Activated CD8-positive, alpha-beta memory T cell treated with anti-CD3 and anti-CD28 coated beads, Interleukin-2, amount 50 U/mL, for 24 hours (primary cell): ENCODE results near the gene COL8A1.
"Not testable (repeated sequence)": the region's sequence is repeated elsewhere in the genome, so short reads cannot be mapped to it uniquely, and the experiment has no call there.

ENCODE experiments used
- DNase-seq: peaks from one replicate; pipeline ENCODE4 v3.0.0-alpha.2; 2020; ENCODE audit errors: extremely low read depth

Gene COL8A1

DNA sequence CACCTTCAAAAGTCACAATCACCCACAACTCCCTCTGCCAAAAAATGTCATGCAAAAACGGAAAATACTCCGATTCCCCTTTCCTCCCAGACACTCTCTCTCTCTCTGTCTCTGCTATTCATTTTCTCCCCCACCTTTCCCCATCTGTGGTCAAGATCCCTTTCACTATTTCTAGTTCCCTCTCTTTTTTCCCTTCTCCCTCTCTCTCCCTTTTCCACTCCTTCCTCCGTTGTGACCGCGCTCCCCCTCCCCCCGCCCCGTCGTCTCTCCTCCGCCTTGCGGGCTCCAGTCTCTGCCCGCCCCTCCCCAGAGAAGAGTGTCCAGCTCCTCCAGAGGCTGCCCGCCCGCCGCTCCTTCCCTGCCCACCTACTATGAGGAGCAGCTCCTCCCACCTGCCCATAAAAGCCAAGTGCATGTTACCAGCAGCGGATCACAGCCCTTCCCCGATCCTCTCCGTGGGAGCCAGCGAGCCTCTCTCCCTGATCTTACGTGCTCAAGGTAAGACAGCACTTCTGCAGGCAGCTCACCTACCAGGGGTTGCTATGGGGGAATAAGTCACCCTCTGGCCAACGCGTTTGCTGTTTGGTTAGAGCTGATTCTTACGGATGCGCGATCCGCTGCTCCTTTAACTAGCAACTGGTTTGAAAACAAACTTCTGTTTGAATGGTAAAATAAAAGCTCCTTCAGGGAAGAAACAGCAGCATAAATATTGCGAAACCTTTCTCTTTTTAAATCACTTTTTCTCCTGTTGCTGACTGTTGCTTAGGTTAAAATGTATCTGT lies at the start of gene COL8A1:
Gene COL8A1, plus strand, starts transcription at position 428 of the 782 bp plus-strand sequence. CDS start 152,089 bp downstream, outside the sequence.
- DNase-seq = no peak

DNA sequence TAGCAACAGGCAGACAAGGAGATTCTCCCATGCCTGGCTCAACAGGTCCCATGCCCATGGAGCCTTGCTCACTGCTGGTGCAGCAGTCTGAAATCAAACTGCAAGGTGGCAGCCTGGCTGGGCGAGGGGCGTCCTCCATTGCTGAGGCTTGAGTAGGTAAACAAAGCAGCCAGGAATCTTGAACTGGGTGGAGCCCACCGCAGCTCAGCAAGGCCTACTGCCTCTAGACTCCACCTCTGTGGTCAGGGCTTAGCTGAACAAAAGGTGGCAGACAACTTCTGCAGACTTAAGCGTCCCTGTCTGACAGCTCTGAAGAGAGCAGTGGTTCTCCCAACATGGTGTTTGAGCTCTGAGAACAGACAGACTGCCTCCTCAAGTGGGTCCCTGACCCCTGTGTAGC lies 49.2 kb upstream of the COL8A1 start:
- not testable (repeated sequence) for DNase-seq

DNA sequence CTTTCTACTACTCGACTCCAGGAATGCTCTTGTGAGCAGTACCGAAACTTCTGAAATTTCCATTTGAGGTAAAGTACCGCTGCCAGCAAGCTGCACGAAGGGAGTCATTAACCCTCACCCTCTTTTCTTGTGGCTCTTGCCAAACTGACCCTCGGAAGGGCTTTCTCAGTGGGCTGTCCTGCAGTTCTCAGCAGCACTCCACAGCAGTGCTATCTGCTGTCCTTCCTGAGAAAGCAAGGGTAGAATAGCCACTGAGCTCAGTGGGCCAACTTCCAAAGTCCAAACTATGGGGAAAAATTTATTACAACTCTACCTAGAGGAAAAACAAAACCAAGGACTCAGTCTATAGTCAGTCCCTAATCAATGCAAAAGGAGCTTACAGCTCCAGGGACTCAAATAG lies 38.5 kb upstream of the COL8A1 start:
- DNase-seq = no peak

DNA sequence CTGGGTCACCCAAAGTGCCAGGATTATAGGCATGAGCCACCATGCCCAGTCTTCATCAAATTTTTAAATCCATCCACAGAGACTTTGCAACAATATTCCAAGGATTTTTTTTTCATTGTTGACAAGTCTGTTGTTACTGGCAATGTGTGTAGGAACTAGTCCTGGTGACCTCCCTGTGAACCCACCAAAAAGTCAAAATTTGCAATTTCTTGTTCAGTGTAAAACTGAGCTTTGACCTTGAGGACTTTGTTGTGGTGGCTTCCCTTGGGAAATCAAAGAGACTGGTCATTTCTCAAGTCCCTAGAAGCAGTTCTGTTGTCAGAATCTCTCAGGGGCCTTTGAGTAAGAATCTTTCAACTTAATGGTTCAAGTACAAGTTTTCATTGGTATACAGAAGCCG lies 36.9 kb upstream of the COL8A1 start:
- DNase-seq = no peak

DNA sequence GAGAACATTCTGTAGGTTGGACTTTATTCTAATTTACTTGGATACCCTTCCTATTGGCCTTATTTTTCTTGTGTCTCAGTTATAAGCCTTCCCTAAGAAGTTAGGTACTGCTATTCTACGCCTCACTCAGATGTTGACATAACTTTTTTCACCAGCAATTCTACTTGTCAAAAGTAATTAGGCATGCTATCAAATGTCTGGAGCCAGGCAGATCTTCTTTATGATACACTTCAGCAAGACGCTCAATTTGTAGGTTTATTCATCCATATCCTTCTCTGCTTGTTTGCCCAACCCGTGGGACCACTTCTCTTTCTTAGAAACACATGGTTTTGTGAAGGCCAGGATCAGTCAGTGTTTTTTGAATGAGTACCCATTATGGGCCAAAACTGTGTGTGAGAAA lies 36.2 kb upstream of the COL8A1 start:
- DNase-seq = no peak

DNA sequence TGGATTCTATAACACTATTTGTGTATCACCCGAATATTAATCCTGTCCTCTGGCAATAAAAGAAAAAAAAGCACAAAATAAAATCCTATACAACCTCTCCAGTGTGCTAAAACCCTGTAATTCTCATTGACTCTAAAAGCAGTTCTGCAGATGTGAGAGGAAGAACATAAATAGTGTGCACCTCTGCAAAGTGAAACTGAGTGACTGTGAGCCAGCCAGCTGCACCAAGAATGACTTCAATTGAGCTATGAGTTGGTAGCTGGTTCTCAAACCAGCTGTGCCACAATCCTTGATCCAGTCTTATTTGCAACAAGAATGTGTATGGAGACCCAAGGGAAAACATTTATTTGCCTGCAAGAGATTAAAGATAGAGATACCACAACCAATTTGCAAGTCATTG lies 31.2 kb upstream of the COL8A1 start:
- no peak for DNase-seq

DNA sequence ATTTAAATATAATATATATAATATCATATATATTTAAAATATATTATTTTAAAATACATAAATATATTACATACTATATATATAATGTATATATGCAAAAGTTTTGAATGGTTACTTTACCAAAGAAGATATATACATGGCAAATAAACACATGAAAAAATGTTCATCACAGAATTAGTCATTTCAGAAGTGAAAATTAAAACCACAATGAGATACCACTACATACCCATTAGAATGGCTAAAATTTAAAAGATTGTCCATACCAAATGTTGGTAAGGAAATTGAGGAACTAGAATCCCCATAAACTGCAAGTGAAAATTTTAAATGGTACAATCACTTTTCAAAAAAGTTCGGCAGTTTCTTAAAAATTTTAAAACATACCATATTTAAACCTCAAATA lies 23.6 kb upstream of the COL8A1 start:
- no peak for DNase-seq

DNA sequence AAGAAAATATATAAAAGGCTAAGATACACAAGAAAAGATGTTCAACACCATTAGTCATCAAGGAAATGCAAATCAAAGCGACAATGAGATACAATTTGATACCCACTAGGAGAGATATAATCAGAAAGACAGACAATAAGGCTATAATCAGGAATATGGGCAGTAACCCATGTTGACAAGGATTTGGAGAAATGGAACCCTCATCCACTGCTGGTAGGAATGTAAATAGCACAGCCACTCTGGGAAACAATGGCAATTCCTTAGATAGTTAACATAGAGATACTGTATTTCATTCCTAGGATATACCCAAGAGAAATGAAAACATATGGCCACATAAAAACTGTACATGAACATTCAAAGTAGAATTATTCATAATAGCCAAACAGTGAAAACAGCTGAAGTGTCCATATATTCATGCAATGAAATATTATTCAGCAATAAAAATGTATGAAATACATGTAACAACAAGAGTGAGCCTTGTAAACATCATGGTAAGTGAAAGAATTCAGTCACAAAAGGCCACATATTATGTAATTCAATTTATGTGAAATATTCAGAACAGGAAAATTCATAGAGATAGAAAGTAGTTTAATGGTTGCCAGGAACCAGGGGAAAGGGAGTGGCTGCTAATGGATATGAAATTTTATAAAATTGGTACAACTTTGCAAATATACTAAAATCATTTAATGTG lies 18.2 kb upstream of the COL8A1 start:
- DNase-seq = no peak

DNA sequence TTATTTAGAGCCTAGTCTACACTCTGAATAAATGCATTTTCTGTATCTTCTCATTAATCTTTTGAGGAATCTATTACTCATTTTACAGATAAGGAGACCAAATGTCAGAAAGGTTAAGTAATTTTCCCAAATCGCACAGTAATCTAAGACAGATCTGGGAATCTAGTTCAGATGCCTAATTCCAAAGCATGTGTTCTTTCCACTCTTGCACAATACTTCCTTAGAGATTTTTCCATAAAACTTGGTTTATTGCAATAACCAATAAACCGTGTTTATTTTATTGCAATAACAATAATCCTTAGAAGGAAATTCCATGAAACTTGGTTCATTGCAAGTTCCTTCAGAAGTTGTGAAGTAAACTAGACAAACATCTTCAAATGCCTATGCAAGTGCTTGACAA lies 17.4 kb upstream of the COL8A1 start:
- no peak for DNase-seq

DNA sequence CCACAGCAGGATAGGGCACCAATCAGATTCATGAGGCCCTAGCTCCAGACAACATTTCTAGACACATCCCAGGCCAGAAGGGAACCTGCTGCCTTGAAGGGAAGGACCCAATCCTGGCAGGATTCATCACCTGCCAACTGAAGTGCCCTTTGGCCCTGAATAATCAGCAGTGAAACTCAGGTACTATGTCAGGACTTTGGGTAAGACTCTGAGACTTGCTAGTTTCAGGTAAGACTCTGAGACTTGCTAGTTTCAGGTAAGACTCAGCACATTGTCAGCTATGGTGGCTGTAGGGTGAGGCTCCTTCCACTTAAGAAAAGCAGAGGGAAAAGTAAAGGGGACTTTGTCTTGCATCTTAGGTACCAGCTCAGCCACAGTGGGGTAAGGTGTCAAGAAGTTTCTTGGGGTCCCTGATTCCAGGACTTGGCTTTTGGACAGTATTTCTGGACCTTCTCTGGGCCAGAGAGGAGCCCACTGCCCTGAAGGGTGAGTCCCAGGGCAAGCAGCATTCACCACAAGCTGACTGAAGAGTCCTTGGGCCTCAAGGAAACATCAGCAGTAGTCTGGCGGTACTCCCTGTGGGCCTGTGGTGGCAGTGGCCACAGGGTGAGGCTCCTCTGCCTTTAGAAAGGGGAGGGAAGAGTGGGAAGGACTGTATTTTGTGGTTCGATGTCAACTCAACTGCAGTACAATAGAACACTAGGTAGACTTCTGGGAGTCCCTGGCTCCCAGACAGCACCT lies 13.7 kb upstream of the COL8A1 start:
- DNase-seq = no peak

DNA sequence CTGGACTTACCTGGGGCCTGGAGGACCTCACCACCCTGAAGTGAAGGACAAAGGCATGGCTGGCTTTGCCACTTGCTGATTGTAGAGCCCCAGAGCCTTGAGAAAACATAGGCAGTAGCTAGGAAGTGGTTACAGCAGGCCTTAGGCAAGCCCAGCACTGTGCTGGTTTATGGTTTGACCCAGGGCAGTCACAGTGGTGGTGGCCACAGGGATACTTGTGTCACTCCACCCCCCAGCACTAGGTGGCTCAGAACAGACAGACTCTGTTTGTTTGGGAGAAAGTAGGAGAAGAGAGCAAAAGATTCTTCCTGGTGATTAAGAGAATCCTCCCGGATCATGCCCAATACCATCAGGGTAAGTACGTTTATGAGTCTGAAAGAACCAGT lies 13.2 kb upstream of the COL8A1 start:
- DNase-seq = no peak

DNA sequence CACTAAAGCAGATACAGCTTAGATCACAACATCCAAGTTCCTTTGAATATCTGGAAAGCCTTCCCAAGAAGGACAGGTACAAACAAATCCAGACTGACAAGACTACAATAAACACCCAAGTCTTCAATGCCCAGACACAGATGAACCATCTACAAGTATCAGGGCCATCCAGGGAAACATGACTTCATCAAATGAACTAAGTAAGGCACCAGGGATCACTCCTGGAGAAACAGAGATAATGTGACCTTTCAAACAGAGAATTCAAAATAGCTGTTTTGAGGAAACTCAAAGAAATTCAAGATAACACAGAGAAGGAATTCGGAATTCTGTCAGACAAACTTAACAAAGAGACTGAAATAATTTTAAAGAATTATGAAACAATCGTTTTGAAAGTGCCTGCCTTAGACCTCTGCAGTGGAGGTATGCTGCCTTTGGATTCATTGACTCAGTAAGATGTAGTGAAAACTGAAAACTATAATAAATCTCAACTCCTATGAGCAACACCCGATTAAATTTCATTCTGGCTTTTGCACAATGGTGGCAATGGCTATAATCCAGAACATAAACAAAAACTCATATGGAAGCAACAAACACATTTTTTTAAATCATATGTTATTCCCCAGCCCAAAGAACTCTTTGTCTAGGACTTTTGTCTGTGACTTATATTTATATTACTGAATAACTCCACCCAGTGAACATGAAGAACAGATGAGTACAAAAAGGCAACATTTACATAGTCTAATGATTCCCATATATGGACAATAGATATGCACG lies 12.6 kb upstream of the COL8A1 start:
- DNase-seq = no peak

DNA sequence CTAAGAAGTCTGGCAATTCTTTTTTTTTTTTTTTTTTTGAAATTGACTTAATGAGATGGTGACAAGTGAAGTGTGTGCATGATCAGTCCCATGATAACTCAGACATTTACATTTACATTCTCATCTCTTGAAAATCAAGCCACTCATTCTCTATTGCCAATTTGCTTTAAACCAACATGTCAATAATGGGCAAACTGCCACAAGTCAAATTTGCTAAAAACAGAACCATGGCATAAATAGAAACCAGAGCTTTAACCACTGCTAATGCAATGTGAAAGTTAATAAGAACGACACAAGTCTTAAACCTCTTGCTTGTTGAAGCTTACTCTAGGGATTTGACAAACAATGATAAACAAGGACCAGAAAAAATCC lies 12.0 kb upstream of the COL8A1 start:
- DNase-seq = no peak

DNA sequence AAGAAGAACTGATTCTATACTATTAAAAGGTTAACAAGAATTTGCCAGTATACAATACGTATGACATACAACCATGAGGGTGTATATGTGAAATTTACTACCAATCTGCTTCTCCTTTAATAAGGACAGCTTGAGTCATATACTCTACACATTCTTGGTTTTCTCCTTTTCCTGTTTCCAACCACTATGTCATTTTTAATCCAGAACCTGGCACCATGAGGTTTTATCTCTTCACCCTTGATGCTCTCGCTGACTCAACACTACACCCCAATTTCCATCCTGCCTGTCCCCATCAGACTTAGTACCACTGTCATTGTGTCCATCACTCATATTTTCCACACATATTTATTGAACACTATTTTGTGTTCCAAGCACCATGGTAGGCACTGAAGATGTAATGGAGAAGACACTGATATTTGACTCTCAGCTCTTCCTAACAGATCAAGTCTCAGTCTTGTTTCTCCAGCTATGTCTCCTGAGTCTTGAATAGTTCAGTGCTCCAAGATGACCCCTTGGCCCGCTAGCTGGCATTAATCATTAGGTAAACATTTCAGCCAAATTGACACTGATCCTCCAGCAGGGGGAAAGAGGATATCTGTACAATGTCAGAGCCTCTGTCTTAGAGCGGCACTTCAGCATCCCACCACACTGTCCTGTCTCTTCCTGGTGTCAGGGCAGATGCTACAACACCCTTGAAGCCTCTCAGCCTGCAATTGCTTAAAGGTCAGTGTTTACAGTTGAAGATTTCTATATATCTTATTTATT lies 11.2 kb upstream of the COL8A1 start:
- DNase-seq = no peak

DNA sequence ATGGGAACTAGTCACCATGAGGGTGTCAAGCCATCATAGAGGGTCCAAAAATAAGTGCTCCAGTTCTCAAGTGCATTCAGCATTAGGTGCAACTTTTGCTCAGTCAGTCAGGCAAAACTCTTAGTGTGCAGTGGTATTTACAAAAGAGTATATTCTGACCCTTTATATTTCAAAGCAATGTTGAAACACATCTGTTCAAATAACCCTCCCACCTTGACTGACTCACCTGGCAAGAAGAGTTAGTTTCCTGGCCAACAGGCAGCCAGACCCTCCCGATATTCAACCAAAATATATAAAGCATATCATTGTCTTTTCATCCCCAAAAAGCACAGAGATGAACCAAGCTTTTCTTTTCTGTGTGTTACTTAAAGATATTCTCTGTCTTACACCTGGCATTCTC lies 7.6 kb upstream of the COL8A1 start:
- no peak for DNase-seq

DNA sequence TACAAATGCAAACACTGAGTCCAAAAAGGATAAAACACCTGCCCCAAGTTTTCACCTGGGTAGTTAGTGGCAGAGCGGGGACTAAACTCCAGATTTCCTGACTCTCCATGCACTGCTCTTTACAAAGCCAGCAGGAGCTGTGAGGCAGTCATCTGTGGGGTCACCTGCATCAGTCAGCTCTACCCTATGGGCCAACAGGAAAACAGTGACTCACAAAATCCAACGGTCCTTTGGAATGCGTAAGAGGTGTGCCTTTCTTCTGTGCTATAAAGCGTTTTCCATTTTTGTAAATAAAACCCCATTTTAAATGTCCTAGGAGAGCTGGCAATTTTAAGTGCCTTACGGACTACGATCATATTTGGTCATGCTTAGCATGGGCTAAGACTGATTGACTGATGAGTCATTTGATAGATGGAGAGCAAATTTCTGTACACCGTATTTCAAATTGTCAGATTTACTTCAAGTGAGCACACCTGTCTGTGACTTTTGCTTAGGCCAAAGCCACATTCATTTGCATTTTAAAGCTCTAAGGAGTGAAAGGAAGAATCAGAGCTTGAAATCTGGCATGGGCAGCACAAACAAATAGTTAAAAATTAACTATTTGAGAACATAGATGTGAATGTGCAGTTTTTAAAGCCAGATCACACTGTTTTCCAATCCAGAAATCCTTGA lies 4.4 kb upstream of the COL8A1 start:
- no peak for DNase-seq

DNA sequence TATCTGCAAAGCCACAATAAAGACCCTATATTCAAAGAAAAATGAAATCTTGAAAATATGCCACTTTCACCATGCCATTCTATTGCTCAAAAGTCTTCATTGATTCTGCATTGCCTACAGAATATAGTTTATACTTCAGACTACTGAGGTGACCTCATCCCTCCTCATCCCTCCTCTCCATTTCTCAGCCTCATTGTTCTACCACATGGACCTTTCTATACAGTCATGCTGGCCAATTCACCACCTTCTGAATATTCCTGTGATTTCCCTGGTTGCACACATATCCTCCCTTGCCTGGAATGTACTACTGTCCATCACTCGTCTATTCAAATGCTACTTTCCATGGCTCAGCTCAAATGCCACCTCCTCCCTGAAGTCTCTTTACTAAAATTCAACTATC lies 3.5 kb upstream of the COL8A1 start:
- DNase-seq = no peak

DNA sequence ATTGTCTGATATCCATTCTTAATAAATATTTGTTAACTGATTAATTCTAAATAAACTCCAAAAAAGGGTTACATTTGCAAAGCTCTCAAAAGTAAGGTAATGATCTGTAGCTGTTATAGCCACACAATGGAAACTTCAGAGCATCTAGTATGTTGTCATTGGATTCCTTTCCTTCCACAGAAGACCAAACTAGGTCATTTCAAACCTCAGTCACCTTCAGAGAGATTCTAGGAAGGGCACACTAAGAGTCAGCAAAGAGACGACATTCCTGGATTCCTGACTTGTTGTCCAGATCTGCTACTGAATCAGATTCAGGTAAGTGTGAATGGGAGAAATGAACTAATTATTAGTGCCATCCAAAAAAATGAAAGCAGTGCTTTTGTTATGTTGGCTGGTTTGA lies 3.0 kb upstream of the COL8A1 start:
- DNase-seq = no peak

DNA sequence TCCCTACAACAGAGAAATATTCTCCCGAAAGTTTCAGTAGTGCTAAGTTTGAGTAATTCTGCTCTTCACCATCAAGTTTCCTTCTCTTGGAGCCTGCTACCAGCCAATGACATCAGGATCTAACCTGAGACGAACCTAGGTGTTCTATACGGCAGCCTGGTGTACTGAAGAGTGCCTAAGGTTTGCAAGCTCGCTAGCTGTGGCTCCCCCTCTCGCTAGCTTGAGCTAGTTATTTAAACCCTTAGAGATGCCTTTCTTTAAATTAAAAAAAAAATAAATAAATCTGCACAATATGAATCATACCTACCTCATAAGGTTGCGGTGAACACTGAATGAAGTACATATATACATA lies 1.4 kb upstream of the COL8A1 start:
- no peak for DNase-seq

DNA sequence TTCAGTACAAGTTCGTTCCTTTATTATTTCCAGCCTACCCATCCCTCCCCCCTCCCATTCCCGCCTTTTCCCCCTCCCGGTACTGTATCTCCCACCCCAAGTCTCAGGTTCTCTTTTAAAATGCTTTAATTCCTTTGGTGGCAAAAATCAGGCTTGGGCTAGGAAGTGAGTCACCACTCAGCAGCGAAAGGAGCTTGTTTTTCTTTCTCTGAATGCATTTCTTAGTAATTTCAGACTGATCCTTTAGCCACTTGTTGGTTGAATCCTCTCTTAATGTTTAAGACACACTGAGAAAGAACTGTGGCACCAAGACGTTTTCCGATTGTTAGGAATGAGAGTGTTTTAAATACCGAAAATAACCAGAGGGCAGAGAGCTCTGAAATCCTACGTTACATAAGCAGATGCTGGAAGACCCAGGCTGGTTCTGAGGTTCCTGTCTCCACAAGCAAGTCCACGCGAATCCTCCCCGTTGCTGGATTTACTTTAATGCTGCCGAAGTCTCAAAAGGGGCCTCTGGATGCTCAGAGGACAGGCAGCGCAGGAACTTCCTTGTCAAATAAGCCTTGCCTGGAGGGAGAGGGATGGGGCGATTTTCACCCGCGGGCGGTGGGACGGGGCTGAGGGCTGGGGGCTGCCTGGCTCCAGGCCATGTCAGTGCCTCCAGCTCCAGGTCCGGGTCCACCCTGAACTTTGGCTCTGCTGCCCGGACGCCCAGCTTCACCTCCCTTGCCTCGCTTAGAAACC lies 854 bp upstream of the COL8A1 start:
- DNase-seq = no peak
